Bronchial epithelial cell (primary cell): ENCODE data around the gene TMEM72. TPM values are rescaled to one million over a fixed set of nuclear protein-coding genes. Genes with fewer than 3 reads are reported as not detected.

Source experiments
- DNase-seq: peaks from one replicate; pipeline ENCODE4 v3.0.0-alpha.2; 2010; ENCODE audit warnings: low read depth
- FAIRE-seq: peaks from 2 replicates; lab custom pipeline; 2011; peaks lifted over from hg19 to GRCh38; lab: Jason Lieb, UNC
- H3K27me3 ChIP-seq: 2 replicates; pipeline ENCODE4 v1.5.1; 2011; ENCODE audit warnings: low read length; ENCODE audit not compliant: control insufficient read depth, insufficient read depth
- H3K36me3 ChIP-seq: 2 replicates; pipeline ENCODE4 v1.5.1; 2011; ENCODE audit warnings: low read length; ENCODE audit not compliant: control insufficient read depth, insufficient read depth
- H3K4me3 ChIP-seq: 2 replicates; pipeline ENCODE4 v1.5.1; 2011; ENCODE audit warnings: mild to moderate bottlenecking, low read depth, low read length, control low read depth
- total RNA-seq: library from RNA; depleted of rRNA; stranded (reverse); fragments of >200 nt; gene quantifications from 2 replicates; pipeline ENCODE4 v1.2.1, GENCODE V29; 2014
- TF ChIP-seq, protein P1 (sequence below): IDR thresholded peaks from 2 replicates; pipeline ENCODE4 v1.5.1; 2011; ENCODE audit warnings: mild to moderate bottlenecking, moderate library complexity, low read length, control low read depth, inconsistent platforms; ENCODE audit not compliant: insufficient read depth, severe bottlenecking

Gene TMEM72
- total RNA-seq, 1 donor from 2014 or later = not detected

GRCh38 chr10:44908066-44908749 lies 2.9 kb upstream of the TMEM72 start:
- DNase-seq = no peak

DNA sequence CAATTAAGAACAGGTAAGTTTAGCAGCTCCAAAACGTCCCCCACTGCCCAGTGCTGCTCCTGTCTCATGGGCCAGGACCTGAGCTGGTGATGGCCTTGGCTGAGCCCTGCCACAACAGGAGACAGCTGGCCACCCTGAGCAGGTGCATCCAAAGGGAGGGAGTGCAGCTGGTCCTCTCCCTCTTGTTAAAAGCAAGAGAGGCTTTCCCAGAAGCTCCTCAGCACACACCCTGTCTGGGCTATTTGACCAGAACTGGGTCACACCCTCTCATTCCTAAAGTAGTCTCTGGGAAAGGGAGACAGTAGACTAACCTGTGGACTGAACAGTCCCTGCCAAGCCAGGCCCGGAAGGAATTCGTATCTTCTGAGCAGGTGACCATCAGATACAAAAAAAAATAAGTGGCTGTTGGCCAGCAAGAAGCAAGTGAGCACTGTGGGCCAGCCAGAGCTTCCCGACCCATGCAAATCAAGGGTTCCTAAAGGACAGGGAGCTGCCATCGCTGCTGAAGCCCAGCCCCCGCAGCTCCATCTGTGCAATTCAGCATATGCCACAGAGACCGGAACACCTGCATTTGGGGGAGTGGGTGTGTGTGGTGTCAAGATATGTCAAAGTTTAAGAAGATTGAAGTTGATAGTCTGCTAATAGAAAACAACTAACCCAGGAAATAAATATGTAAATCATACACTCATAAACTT lies 2.1 kb upstream of the TMEM72 start:
- TF ChIP-seq, protein P1, sequence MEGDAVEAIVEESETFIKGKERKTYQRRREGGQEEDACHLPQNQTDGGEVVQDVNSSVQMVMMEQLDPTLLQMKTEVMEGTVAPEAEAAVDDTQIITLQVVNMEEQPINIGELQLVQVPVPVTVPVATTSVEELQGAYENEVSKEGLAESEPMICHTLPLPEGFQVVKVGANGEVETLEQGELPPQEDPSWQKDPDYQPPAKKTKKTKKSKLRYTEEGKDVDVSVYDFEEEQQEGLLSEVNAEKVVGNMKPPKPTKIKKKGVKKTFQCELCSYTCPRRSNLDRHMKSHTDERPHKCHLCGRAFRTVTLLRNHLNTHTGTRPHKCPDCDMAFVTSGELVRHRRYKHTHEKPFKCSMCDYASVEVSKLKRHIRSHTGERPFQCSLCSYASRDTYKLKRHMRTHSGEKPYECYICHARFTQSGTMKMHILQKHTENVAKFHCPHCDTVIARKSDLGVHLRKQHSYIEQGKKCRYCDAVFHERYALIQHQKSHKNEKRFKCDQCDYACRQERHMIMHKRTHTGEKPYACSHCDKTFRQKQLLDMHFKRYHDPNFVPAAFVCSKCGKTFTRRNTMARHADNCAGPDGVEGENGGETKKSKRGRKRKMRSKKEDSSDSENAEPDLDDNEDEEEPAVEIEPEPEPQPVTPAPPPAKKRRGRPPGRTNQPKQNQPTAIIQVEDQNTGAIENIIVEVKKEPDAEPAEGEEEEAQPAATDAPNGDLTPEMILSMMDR = no peak
- FAIRE-seq (no peak), DNase-seq (no peak)
- Histone ChIP-seq H3K4me3 (no peak overlapping the region), H3K27me3 (no peaks in the 10 kb centered on the region), H3K36me3 (no peaks in the 10 kb centered on the region)

More at GRCh38 chr10:44908066-44908749, 2.9 kb upstream of the TMEM72 start:
- FAIRE-seq = no peak
- TF ChIP-seq, protein P1 = no peak
- Histone ChIP-seq H3K4me3 (no peak overlapping the region), H3K27me3 (no peaks in the 10 kb centered on the region), H3K36me3 (no peaks in the 10 kb centered on the region)

DNA sequence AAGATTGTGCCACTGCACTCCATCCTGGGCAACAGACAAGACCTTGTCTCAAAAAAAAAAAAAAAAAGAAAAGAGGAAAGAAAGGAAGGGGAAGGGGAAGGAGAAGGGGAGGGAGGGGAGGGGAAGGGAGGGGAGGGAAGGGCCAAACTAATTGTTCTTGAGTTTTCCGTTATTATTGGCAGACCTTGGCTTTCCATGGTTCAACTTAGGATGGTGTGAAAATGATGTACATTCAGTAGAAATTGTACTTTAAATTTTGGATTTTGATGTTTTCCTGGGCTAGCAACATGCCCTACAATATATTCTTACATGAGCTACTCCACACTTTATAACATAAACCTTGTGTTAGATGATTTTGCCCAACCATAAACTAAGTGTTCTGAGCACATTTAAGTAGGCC lies 1.2 kb upstream of the TMEM72 start:
- DNase-seq (no peak), FAIRE-seq (no peak)
- no peaks in the 10 kb centered on the region for H3K36me3 ChIP-seq
- no peak overlapping the region for H3K4me3 ChIP-seq
- H3K27me3 ChIP-seq = no peaks in the 10 kb centered on the region
- TF ChIP-seq, protein P1 = no peak

- H3K36me3 ChIP-seq = no peaks in the 10 kb centered on the region
- no peaks in the 10 kb centered on the region for H3K27me3 ChIP-seq
- no peak for DNase-seq
- H3K4me3 ChIP-seq = no peak overlapping the region
- FAIRE-seq = no peak
- TF ChIP-seq, protein P1 = no peak
Measured at GRCh38 chr10:44910602-44911001, 535 bp upstream of the TMEM72 start.

- no peaks in the 10 kb centered on the region for H3K27me3 ChIP-seq
- H3K36me3 ChIP-seq = no peaks in the 10 kb centered on the region
- TF ChIP-seq, protein P1 = no peak
- no peak overlapping the region for H3K4me3 ChIP-seq
- no peak for FAIRE-seq
- DNase-seq = no peak
Measured at GRCh38 chr10:44911951-44912350, 814 bp downstream of the TMEM72 start.
